C4-2B (cell line): Measurements from ENCODE around the gene TRIP4.

Experiments
- CTCF ChIP-seq: fragments of 450-650 bp; conservative IDR thresholded peaks from 2 replicates; pipeline ENCODE4 v1.5.1; 2017; ENCODE audit warnings: mild to moderate bottlenecking
- ZFX ChIP-seq: fragments of 450-650 bp; IDR thresholded peaks from 2 replicates; pipeline ENCODE4 v1.6.1; 2017

DNA sequence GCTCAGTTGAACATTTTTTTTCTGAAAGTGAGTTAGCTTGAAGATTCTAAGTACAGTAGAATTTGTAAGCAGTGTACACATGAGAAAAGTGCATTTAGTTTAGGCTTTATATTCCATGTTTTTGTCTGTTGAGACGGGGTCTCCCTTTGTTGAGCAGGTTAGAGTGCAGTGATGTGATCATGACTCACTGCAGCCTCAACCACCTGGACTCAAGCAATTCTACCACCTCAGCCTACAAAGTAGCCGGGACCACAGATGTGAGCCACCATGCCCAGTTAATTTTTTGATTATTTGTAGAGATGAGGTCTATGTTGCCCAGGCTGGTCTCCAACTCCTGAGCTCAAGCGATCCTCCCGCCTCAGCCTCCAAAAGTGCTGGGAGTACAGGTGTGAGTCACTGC, 26.4 kb upstream of the TRIP4 start:
- TF ChIP-seq CTCF (no peak), ZFX (no peak)
